HG03354 (cell line): ENCODE results near the gene CTBP2.
"Not testable (repeated sequence)": the region's sequence is repeated elsewhere in the genome, so short reads cannot be mapped to it uniquely, and the experiment has no call there.

Experiments used
- ATAC-seq: cut with Tn5 transposase; IDR thresholded peaks from one replicate; pipeline ENCODE4 v1.9.1; 2021; ENCODE audit warnings: mild to moderate bottlenecking; ENCODE audit not compliant: unreplicated experiment, poor library complexity, severe bottlenecking

CTBP2 gene

DNA sequence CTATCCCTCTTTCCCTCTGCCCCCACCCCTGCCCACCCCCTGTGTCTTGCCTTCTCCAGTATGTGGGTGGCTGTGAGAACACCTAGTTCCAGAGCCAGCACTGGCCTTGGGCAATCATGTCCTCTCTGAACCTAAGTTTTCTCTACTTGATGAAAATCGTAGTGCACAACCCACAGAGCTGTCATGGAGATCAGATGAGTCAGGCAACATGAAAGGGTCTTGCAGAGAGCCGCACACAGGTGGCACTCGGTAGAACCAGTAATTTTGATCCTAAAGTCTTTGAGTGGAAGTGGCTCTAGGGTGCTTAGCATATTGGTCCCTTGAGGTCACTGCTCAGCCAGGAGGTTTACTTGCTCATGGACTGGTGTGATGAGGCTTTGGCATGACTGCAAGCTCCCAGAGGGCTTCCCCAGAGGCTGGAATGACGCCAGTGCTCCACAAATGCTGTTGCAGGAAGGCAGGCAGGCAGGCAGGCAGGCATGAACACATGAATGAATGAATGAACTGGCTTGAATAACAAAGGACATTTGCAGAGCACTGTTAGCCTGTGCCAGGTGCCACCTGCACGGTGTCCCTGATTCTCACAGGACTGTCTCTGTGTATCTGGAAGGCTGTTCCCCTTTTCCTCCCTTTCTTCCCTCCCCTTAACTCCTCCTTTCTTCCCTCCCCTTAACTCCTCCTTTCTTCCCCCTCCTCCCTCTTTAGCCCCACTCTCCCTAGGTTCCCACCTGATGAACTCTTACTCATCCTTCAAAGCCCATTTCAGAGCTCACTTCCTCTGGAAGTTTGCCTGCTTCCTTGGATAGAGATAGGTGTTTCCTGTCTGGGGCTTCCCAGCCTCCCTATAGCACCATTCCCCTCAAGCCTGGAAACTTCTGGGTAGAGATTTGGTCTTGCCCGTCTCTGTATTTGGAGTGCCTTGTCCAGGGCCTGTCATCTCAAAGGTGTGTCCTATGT lies 27.2 kb upstream of the CTBP2 start:
- ATAC-seq, result no peak

DNA sequence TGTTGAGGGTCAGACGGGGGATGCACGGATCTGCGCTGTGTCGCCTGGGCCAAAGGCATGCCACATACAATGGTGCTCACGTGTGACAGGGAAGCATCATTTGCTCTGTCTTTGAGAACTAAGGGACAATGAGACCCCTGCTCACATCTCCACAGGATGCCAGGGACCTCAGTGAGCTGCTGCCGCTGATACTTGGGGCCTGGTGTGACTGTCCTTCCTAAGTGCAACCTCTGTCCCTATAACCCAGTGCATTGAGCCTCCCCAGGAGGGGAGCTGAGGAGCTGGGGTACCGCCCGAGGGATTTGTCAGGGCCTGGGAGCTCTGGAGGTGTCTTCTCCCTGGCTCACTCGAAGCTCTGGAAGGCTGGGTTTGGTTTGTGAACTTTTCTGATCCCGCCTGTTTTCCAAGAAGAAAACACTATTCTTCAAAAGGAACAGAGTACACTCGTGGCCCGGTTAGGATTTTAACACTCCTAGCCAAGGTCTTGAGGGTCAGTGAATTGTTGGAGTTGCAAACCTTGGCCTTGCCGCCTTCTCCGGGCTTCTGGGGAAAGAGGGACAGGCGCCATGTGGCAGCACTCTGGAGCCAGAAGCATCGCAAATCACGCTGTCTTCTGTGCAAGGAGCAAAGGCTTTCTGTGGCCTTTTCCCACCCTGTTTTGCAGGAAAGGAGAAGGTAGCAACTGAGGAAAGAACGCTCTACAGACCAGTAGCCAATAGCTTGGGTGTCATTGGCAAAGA lies 26.2 kb upstream of the CTBP2 start:
- no peak for ATAC-seq

DNA sequence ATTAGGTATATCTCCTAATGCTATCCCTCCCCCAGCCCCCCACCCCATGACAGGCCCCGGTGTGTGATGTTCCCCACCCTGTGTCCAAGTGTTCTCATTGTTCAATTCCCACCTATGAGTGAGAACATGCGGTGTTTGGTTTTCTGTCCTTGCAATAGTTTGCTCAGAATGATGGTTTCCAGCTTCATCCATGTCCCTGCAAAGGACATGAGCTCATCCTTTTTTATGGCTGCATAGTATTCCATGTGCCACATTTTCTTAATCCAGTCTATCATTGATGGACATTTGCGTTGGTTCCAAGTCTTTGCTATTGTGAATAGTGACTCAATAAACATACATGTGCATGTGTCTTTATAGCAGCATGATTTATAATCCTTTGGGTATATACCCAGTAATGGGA lies 18.7 kb upstream of the CTBP2 start:
- ATAC-seq, result not testable (repeated sequence)

DNA sequence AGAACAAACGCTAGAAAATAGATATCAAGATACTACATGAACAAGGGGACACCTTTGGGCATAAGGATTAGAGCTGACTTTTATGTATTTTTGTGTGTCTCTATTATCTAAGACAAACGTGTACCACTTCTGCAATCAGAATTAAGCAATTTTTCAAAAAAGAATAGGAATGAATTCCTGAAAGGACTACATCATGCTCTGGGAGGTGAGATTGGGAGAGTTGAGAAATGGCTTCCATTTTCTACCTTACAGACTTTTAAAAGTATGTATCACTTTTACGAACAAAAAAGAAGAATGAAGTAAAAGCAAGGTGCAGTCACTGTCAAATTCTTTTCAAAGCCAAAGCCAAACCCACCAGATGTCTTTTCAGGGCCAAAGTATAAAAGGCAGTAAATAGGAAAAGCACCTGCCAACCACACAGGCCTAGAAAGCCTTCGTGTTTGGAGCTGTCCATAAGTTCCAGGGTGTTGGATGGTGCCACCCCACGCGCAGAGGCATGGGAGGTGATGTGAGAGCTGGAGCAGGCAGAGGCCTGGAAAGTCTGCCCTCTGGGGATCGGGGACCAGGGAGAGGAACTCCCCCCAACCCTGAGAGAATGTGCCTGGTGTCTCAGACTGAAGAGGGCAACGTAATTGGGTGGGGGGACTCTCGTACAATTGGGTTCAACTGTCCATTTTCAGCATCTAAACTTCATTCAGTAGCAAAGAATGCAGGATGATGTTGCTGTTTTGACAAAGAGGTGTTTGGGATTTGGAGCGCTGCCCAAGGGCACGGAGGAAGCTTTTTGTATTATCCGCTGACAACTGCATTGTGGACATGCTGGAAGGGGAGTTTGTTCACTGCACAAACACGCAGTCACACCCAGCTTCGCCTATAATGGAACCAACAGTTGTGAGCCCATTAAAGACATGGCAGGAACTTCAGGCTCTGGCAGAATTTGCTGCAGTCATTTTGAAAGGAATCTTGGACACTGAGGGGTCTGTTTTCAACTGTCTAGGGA lies 17.6 kb upstream of the CTBP2 start:
- no peak for ATAC-seq

DNA sequence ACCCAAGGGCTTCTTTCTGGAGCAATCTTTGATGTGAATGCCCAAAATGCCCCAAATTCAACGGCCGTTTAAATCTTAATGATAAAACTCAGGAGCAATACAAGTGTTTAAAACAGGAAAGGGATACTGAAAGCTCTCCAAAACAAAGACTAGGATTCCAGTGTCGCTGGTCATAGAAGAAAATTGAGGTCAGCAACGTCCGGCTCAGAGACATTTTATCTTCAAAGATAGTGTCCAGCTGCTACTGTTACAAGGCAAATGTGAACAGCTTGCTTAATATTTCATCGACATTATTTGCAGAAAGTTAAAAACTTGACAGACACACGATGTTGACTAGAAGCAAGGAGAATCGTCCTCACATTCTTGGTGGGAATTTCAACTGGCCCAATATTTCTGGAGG lies 15.4 kb upstream of the CTBP2 start:
- no peak for ATAC-seq

DNA sequence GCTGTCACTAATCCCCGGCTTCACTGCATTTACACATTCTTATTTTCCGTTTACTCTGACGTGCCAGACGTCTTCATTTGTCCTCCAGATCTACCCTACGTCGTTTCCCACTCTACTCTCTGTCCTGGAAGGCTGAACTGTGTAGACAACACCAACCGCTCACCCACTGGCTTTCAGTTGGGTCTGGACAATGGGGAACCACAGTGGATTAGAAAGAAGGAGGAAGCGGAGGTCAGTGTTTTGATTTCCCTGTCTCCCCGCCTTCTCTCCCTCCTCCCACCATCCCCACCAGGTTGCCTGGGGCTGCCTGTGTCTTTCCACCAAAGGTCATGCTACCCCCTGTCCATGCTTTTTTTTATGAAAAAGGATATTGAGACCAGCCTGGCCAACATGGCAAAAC lies 14.0 kb upstream of the CTBP2 start:
- ATAC-seq, result no peak

DNA sequence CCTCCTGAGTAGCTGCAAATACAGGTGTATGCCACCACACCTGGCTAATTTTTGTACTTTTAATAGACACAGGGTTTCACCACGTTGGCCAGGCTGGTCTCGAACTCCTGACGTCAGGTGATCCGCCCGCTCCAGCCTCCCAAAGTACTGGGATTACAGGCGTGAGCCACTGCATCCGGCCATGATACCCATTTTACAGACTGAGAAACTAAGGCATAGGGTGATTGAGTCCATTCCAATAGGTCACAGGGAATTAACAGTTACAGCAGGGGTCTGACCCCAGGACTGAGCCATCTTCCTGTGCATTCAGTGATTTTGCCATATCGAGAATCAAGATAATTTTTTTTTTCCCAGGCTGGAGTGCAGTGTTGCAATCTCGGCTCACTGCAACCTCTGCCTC lies 12.3 kb upstream of the CTBP2 start:
- no peak for ATAC-seq

DNA sequence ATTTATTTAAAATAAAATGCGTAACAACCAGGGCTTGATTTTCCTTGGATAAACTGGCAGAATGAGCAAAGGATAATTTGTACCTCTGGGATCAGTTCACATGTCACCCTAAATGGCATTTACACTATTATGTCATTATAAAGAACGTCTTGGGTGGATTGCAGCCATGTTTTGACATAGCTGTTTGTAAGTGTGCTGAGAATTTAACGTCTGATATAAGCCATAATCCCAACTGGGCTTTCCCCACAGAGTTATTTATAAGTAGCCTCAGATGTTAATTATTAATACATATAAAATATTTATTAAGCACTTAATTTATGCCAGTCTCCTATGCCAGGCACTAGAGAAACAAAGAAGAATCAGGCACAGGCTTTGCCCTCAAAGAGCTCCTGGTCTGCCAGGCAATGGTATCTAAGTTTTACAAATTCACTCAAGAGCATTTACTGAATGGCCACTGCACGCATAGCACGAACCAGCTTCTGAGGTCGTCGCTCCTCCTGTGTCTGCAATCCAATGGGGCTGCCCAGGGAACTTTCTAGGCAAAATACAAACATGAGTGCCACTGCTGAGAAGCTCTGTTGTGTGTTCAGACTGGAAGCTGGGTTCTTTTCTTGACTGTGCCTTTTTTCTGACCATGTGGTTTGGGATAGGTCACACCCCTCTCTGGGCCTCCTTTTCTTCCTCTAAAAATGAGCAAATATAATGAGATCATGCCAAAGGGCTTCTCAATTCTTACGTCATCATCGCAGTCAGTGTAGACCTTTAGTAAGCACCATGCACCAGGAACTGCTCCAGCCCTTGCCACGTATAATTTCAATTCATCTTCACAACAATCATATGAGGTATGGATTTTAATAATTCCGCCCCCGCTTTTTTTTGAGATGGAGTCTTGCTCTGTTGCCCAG lies 11.3 kb upstream of the CTBP2 start:
- no peak for ATAC-seq

DNA sequence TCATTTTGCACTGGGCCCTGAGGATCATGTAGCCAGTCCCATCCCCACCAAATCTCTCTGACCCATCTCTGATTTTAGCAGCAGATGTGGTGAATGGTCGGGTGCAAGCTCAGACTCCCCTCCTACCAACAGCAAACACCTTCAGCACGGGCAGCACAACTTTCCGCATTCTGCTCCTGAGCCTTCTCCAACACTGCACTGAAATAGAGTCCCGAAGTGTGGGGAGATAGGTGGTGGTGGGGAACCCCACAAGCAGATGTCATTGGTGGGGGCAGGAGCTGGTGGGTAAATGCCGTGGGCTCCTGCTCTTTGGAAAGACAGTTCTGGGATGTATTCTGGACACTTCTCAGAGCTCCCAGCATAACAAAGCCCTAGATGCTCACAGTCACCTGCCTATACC lies 9.6 kb upstream of the CTBP2 start:
- ATAC-seq, result no peak

DNA sequence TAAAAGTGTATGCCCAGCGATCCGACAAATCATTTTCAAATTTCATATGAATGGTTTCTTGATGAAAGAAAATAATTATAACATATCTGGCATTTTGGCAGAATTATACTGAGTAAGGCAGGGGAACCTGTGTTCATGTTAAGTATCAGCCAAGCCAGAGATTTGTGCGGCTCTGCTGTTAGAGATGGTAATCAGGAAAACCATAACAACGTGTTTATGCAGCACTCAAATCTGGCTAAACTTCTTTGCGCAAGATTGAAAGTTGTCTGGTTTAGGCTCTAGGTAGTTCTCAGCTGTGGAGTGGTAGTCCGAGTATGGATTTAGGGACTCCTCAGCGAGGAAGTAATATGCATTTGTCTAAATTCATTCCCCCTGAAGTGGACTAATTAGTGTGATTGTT lies 8.9 kb upstream of the CTBP2 start:
- no peak for ATAC-seq

DNA sequence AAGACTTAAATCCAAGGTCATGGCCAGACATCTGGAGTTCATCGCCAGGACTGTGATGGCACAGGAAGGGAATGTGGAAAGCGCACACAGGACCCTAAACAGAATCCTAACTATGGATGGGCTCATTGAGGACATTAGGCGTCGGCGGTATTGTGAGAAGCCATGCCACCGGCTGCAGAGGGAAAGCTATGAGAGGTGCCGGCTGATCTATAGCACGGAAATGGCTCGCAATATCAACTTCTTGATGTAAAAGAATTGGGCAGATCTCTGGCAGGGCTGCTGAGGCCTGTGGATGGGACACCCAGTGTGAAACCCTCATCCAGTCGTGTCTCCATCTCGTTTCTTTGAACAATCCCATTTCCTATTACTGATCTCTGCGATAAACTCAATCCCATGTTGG lies 6.3 kb upstream of the CTBP2 start:
- no peak for ATAC-seq

DNA sequence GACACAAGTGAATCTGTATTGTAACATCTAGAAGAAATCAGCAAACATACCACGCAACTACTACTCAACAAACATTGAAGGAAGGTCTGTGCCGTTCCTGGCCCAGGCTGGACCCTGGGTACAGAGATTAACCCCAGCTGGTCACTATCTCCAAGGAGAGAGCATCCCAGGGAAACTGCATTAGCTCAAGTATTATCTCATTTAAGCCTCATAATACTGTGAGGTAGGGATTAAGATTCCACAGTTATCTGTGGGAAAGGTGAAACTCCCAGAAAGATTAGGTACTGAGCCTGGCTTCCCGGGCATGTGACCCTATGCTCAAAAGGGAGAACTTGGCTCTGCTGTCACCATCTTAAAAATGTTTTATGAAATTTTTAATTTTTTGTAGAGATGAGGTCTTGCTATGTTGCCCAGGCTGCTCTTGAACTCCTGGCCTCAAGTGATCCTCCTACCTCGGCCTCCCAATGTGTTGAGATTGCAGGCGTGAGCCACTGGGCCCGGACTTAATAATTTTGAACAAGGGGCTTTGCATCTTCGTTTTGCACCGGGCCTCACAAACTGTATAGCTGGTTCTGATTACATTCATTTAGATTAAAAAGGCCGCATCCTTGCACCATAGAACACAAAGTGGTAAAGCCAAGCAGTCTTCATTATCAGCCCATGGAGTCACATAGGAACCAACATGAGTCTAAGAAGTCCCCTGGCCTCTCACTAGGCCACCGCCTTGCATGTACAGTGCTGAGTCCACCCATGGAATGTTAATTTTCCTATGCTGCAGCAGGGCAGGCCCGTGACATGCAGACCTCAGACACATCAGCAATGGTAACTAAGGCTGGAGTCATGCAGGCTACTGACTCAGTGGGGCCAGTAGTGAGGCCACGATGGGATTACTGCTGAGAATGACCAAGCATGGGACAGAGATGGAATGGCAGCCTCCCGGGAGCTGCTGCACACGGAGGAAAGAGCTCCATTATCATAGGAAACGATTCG lies 5.5 kb upstream of the CTBP2 start:
- ATAC-seq, result no peak

DNA sequence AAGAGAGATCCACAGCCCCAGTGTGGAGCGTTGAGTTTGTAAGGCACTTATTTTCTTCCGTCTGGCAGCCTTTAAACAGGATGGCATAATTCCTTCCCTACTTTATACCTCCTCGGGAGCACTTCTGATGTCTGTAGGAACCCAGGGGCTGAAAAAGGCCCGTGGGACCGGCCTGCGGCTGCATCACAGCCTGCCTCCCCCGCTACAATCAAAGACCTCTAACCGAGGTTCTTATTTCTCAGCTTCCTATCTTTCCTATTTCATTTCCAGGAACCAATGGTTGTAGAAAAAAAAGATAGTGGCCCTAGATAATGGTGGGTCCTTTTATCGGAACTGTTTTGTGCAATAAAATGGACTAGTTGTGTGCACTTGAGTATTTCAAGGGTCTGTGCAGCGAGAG lies 4.1 kb upstream of the CTBP2 start:
- ATAC-seq, result no peak

DNA sequence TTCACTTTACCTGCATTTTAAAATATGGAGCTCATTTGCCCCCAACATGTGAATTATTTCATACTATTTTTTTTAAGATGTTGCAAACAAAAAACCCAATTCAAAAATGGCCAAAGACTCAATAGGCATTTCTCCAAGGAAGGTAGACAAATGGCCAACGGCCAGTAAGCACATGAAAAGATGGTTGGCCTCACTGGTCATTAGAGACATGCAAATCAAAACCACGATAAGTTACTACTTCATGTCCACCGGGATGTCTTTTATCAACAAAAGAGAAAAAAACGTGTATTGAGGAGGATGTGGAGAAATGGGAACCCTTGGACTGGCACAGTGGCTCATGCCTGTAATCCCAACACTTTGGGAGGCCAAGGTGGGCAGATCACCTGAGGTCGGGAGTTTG lies 3.4 kb upstream of the CTBP2 start:
- ATAC-seq, result no peak

DNA sequence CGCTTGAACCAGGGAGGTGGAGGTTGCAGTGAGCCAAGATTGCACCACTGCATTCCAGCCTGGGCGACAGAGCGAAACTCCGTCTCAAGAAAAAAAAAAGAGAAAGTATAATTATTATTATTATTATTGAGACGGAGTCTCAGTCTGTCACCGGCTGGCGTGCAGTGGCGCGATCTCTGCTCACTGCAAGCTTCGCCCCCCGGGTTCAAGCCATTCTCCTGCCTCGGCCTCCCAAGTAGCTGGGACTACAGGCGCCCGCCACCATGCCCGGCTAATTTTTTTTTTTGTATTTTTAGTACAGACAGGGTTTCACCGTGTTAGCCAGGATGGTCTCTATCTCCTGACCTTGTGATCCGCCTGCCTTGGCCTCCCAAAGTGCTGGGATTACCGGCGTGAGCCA lies 2.9 kb upstream of the CTBP2 start:
- ATAC-seq, result not testable (repeated sequence)

DNA sequence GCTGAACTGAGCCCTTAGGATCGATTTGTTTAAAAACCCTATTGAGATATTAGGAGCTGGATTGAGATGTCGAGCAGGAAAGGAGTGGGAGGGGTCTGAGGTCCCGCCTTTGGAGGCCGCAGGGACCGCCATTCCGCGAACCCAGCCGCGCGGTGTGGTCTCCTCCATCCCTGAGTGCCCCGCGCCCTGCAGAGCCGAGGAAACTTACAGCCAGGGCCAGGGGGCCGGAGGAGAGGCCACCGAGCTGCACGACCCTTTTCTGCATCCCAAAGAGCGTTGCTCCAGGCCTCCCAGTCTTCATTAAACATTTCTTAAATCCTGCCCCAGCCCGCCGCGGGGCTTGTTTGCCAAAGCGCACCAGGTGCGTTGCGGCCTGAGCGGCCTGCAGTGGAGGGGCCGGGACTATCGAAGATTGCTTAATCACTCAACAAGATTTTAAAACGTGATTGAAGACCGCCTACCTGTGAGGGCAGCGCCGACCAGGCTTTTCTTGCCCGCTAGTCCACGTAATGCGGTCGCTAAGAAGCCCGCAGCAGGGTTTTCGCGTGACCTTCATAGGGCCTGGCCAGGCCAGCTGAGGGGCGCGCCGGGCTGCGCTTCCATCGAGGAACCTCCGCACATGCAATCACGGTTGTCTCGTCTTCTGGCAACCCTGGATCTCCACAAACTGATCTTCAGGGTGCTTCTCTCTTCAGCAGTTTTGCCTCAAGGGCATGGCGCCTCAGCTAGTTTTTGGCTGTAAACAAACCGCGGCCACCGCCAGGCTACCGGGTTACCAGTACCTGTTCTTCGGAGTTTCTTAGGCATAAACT lies 2.0 kb upstream of the CTBP2 start:
- ATAC-seq, result no peak

DNA sequence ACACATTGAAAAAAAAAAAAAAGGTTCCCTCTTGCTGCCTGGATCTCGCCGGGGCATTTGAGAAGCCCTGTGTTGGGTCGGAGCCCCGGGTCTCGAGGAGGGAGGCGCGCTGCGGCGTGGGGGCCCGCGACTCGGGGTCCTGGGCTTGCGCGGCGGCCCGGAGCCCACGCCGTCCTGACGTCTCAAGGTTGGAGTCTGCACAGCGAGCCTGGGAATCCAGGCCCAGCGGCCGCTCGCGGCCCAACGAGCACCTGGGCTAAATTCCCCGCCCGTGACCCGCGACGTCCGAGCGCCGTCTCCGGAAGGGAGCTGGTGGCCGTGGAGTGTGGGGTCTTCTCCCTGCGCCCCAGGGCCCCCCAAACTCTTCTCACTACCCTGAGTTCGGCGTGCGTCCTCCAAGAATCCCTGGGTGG lies 1.4 kb upstream of the CTBP2 start:
- ATAC-seq, result no peak
